Body of pancreas (tissue), 4 donors: ENCODE data around the gene NREP.

Source experiments
- CTCF ChIP-seq, 7 experiments: fragments of 450-650 bp in 4 of 7; fragments of 200-600 bp in 3 of 7; sonication (generic) in 3 of 7; IDR thresholded peaks; one replicate each; pipeline ENCODE4 v1.5.1; 2016 to 2019; ENCODE audit warnings: antibody characterized with exemption in 7 of 7
- POLR2A ChIP-seq, 3 donors: fragments of 450-650 bp; IDR thresholded peaks; one replicate each; pipeline ENCODE4 v1.6.1; 2016; ENCODE audit warnings: antibody characterized with exemption in 3 of 3, mild to moderate bottlenecking in 2 of 3

GRCh38 chr5:111691508-111691907, 65.5 kb downstream of the NREP start:
- TF ChIP-seq CTCF (IDR thresholded peaks at IDR 0.05) = no peak
- no peak for TF ChIP-seq POLR2A (IDR thresholded peaks at IDR 0.05)
